Esophagus mucosa (tissue), 1 donor: ENCODE measurements around the gene PGA5. TPM values are rescaled to one million over a fixed set of nuclear protein-coding genes. Genes with fewer than 3 reads are reported as not detected.

Experiments used
- ATAC-seq: fragments of 200-7000 bp; cut with Tn5 transposase; one replicate; pipeline ENCODE4 v1.9.1; 2020
- total RNA-seq: library from RNA; stranded (reverse); gene quantifications from one replicate; pipeline ENCODE4 v1.2.4, GENCODE V29; 2023
- donor health status: DM: yes; HTN: yes; CAD: no.

PGA5 gene
- total RNA-seq, 1 donor from 2014 or later = not detected

DNA sequence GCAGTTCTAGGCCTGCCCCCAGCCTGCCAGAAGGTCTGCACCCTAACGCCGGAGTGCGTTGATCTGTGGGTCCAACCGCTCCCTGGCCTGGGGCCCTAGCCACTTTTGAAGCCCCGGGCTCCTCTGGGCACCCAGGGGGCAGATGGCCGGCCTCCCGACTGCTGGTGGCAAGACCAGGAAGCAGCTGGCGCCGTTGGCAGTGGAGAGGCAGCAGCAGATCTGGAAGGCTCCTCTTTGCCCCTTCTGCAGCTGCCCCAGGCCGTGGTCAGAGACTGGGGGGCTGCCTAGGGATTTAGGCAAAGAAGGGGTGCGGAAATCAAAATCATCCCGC lies 54.6 kb downstream of the PGA5 start:
- ATAC-seq = no peak

DNA sequence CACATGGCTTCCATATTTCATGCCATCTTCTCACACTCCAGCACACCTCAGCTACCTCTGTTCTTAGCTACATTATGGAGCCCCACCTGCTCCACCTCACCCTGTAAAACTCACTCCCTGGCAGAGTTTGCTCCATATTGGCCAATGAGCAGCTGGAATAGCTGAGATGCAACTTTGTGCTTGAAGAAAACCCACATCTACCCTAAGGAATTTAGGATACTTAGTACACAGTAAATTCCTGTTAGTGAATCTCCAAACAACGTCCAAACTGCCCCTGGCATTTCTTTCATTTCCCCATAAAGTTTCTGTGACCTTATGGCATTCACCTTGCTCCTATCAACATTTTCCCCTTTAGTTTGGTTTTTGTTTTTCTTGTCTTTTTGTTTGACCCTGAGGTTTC lies 56.4 kb downstream of the PGA5 start:
- no peak for ATAC-seq

DNA sequence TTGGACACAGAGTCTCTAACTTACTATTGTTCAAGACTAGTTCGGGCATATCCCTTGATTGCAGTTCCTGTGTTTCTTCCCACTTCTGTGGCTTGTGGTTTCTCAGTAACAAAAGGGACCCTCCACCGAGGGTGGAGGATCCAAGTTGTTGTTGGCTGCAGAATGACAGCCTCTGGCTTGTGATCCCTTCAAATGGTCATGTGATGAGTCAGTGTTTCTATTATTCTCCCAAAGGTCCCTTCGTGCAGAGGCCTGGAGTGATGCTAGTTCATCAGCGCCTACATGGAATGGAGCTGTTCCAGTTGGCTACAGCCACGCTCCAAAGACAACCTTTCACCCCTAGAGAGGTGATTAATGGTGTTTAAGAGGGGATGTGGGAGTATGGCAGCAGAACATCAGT lies 56.8 kb downstream of the PGA5 start:
- ATAC-seq = peak; percentile 37

DNA sequence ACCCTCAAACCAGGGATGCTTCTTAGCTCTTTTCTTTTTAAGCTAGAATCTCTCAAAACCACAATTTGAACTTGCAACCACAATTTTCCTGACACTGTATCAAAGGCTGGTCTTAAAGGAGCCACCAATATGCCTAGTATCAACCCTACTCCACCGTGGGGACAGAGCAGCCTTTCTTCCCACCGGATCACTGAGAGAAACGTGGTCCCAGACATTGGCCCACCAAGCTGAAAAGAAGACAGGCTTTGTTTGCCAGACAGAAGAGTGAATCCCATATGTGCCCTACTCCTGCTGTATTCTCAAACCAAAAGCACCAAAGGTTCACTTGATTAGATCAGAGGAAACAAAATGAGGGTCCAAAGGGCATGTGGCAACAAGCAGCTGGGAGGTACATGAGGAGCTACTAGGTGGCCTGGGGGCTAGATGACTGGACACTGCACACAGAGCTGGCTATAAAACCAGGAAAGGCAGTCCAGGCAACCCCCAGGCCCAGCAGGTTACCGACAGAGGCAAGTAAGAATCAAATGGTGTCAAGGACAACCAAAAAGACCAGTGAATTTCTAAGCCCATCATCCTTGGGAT lies 57.8 kb downstream of the PGA5 start:
- no peak for ATAC-seq

Other genes with a start within 250 kb of the PGA5 start
- gene CD5, start 138.7 kb upstream of the PGA5 start, total RNA-seq = 0.48 TPM
- gene VPS37C, start 79.7 kb upstream of the PGA5 start, total RNA-seq = 13.4 TPM
- not detected for gene PGA3, start 37.7 kb upstream of the PGA5 start, total RNA-seq
- gene PGA4, start 18.8 kb upstream of the PGA5 start, total RNA-seq = not detected
- 0.52 TPM for gene VWCE, start 54.1 kb downstream of the PGA5 start, total RNA-seq
- 130 TPM for gene DDB1, start 91.9 kb downstream of the PGA5 start, total RNA-seq
- 46.0 TPM for gene TKFC, start 92.1 kb downstream of the PGA5 start, total RNA-seq
- 27.7 TPM for gene CYB561A3, start 120.7 kb downstream of the PGA5 start, total RNA-seq
- gene TMEM138, start 121.2 kb downstream of the PGA5 start, total RNA-seq = 23.1 TPM
- 7.3 TPM for gene TMEM216, start 151.4 kb downstream of the PGA5 start, total RNA-seq
- 44.8 TPM for gene CPSF7, start 188.8 kb downstream of the PGA5 start, total RNA-seq
- 24.7 TPM for gene SDHAF2, start 188.9 kb downstream of the PGA5 start, total RNA-seq